ENCODE data around the gene PLXNA1. TPM values are rescaled to one million over a fixed set of nuclear protein-coding genes. Genes with fewer than 3 reads are reported as not detected.

PLXNA1 gene
- total RNA-seq, 1 donor from 2014 or later = 41.5 TPM

- no peak for DNase-seq (ENCODE audit: low spot score)
These were observed 35.5 kb downstream of the PLXNA1 start for GRCh38 chr3:127018306-127018828.

GRCh38 chr3:127019449-127019848, 36.5 kb downstream of the PLXNA1 start:
- no peak for DNase-seq (ENCODE audit: low spot score)

- DNase-seq (ENCODE audit: low spot score) = no peak
These were observed 37.6 kb downstream of the PLXNA1 start for GRCh38 chr3:127020543-127020942.

DNA sequence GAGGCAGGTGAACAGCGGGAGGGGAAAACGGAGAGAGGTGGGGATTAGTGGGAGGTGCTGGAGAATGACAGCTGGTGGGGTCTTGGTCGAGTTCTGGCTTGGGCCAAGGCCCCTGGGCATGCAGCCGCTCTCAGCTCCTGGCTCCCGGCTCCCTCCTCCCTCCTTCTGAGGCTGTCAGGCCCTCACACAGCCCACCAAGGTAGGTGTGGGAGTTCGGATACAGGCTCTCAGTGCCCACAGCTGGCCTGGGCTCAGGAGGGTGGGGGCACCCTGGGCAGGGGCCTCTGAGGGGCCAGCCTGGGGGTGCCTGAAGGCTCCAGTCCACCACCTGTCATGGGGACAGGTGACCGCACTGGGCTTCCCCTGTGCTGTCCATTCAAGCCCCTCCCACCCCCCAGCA, 39.9 kb downstream of the PLXNA1 start:
- no peak for DNase-seq (ENCODE audit: low spot score)

- DNase-seq (ENCODE audit: low spot score) = no peak
These were observed 42.5 kb downstream of the PLXNA1 start for GRCh38 chr3:127025456-127025855.

- DNase-seq (ENCODE audit: low spot score) = no peak
These were observed 43.1 kb downstream of the PLXNA1 start for GRCh38 chr3:127026036-127026435.

DNA sequence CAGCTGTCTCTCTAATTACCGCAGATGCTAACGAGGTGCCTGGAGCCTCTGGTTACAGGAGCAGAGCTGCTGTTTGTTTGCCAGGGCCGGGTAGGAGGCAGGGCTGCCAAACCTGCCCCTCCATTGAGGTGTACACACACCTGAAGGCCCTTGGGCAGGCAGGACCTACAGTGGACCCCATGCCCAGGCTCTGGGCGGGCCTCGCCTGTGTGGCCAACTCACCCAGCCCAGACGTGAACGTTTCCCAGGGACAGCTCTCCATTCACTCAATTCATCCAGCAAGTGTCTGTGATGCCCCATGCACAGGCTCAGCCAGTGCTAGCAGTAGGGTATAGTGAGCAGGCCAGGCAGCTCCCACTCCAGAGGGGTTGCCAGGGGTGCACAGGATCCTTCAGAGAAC, 43.7 kb downstream of the PLXNA1 start:
- DNase-seq (ENCODE audit: low spot score) = no peak

- DNase-seq (ENCODE audit: low spot score) = no peak
These were observed 44.3 kb downstream of the PLXNA1 start for GRCh38 chr3:127027061-127027735.

DNA sequence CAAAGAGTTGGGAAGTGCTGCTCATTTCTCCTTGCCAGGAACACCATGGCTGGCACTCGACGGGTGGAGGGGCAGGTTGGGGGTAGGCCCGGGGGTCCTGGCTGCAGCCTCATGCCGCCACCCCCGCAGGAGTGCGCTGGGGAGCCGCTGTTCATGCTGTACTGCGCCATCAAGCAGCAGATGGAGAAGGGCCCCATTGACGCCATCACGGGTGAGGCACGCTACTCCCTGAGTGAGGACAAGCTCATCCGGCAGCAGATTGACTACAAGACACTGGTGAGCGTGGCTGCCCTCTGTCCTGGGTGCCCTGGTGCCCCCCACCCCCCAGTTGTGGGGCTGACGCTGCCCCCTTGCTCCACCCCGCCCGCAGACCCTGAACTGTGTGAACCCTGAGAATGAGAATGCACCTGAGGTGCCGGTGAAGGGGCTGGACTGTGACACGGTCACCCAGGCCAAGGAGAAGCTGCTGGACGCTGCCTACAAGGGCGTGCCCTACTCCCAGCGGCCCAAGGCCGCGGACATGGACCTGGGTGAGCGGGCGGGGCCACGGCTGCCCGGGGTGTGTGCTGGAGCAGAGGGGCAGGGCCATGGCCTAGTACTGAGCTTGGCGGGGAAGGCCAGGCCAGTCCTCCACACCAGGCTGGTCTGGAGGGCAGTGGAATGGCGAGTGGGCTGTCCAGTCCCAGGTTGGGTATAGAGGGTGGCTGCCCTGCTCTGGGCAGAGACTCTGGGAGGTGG, 45.1 kb downstream of the PLXNA1 start:
- DNase-seq (ENCODE audit: low spot score) = no peak

GRCh38 chr3:127028781-127029657, 46.1 kb downstream of the PLXNA1 start:
- DNase-seq (ENCODE audit: low spot score) = no peak

GRCh38 chr3:127029658-127030507, 47.0 kb downstream of the PLXNA1 start:
- no peak for DNase-seq (ENCODE audit: low spot score)

GRCh38 chr3:127030508-127031412, 47.8 kb downstream of the PLXNA1 start:
- DNase-seq (ENCODE audit: low spot score) = no peak

GRCh38 chr3:127031413-127031810, 48.5 kb downstream of the PLXNA1 start:
- no peak for DNase-seq (ENCODE audit: low spot score)

- DNase-seq (ENCODE audit: low spot score) = no peak
These were observed 48.9 kb downstream of the PLXNA1 start for GRCh38 chr3:127031845-127032244.

DNA sequence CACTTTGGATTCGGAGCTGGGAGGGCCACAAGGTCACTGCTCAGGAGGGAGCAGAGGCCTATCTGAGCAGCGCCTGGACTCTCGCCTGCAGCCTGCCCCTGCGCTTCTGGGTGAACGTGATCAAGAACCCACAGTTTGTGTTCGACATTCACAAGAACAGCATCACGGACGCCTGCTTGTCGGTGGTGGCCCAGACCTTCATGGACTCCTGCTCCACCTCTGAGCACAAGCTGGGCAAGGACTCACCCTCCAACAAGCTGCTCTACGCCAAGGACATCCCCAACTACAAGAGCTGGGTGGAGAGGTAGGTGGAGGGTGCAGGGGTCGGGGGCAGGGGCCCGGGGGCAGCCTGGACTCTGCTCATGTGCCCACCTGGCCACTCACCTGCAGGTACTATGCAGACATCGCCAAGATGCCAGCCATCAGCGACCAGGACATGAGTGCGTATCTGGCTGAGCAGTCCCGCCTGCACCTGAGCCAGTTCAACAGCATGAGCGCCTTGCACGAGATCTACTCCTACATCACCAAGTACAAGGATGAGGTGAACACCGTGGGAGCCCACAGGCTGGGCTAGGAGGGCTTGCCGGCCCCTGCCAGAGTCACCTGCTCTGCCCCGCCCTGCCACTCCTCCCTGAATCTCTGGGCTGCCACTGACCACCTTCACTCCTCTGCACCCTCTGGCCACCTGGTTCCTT, 49.5 kb downstream of the PLXNA1 start:
- no peak for DNase-seq (ENCODE audit: low spot score)

Measured in mucosa of gallbladder (tissue), 1 donor.